Tibial artery (tissue), 4 donors: ENCODE results near the gene KCNMA1.

Experiments
- DNase-seq, 2 donors: peaks; one replicate each; pipeline ENCODE4 v3.0.0-alpha.2; 2019
- H3K27ac ChIP-seq, 2 donors: fragments of 200-600 bp; sonication (generic) in 1 of 2; 1 replicate in 1 of 2; 2 replicates in 1 of 2; pipeline ENCODE4 v1.5.1; 2018 to 2019; ENCODE audit warnings: mild to moderate bottlenecking in 1 of 2
- H3K27me3 ChIP-seq, 2 donors: fragments of 200-600 bp; sonication (generic) in 1 of 2; one replicate each; pipeline versions ENCODE4 v1.5.1 to v1.6.0; 2016 to 2019
- H3K36me3 ChIP-seq, 3 donors: fragments of 200-600 bp; sonication (generic) in 2 of 3; one replicate each; pipeline ENCODE4 v1.5.1; 2016 to 2019; ENCODE audit warnings: mild to moderate bottlenecking in 2 of 3
- H3K4me1 ChIP-seq, 4 donors: fragments of 200-600 bp; sonication (generic) in 2 of 4; 1 replicate in 3 of 4; 2 replicates in 1 of 4; pipeline ENCODE4 v1.5.1; 2016 to 2019
- H3K4me3 ChIP-seq, 2 donors: fragments of 200-600 bp; sonication (generic) in 1 of 2; 1 replicate in 1 of 2; 2 replicates in 1 of 2; pipeline ENCODE4 v1.5.1; 2018 to 2019; ENCODE audit warnings: mild to moderate bottlenecking in 2 of 2
- H3K9me3 ChIP-seq, 3 donors: fragments of 200-600 bp; sonication (generic) in 1 of 3; one replicate each; pipeline ENCODE4 v1.5.1; 2016 to 2019
- CTCF ChIP-seq, 2 experiments: fragments of 200-600 bp in 1 of 2; fragments of 450-650 bp in 1 of 2; IDR thresholded peaks; one replicate each; pipeline ENCODE4 v1.5.1; 2017 to 2019; ENCODE audit warnings: antibody characterized with exemption in 2 of 2, mild to moderate bottlenecking in 1 of 2, moderate library complexity in 1 of 2
- intact Hi-C: fragments of 100-400 bp; cut with DNase I; formaldehyde crosslinking; loops from one replicate; pipeline ENCODE4 v1.15.0; 2023; ENCODE audit warnings: low total_unique reads

Gene KCNMA1

GRCh38 chr10:77207828-77208185 lies 429.8 kb downstream of the KCNMA1 start:
- Histone ChIP-seq H3K9me3 (peaks cover 0 to 5% (median 0%) of the 10 kb centered on the region in 3 donors), H3K27ac (peak overlapping the region in 1 of 2 donors; percentile 16), H3K4me1 (peaks cover 0 to 25% (median 12%) of the 10 kb centered on the region in 4 donors), H3K36me3 (no peaks in the 10 kb centered on the region), H3K27me3 (no peaks in the 10 kb centered on the region), H3K4me3 (no peak overlapping the region)
- DNase-seq = no peak
- intact Hi-C loops = no loop called here
- TF ChIP-seq CTCF (IDR thresholded peaks at IDR 0.05) = no peak

GRCh38 chr10:77207182-77207827 lies 430.3 kb downstream of the KCNMA1 start:
- H3K4me1 ChIP-seq = peaks cover 0 to 30% (median 16%) of the 10 kb centered on the region in 4 donors
- no peak overlapping the region for H3K4me3 ChIP-seq
- no peak for TF ChIP-seq CTCF (IDR thresholded peaks at IDR 0.05)
- no peaks in the 10 kb centered on the region for H3K36me3 ChIP-seq
- no peaks in the 10 kb centered on the region for H3K27me3 ChIP-seq
- intact Hi-C loops = no loop called here
- no peak for DNase-seq
- H3K27ac ChIP-seq = peak overlapping the region in 1 of 2 donors; percentile 16
- peaks cover 0 to 5% (median 0%) of the 10 kb centered on the region in 3 donors for H3K9me3 ChIP-seq

GRCh38 chr10:77205135-77205534 lies 432.5 kb downstream of the KCNMA1 start:
- Histone ChIP-seq H3K9me3 (no peaks in the 10 kb centered on the region), H3K36me3 (no peaks in the 10 kb centered on the region), H3K4me3 (no peak overlapping the region), H3K27ac (no peak overlapping the region), H3K27me3 (no peaks in the 10 kb centered on the region), H3K4me1 (peaks cover 0 to 47% (median 25%) of the 10 kb centered on the region in 4 donors)
- no peak for TF ChIP-seq CTCF (IDR thresholded peaks at IDR 0.05)
- no peak for DNase-seq
- intact Hi-C loops = no loop called here

- no peak overlapping the region for H3K27ac ChIP-seq
- intact Hi-C loops = no loop called here
- no peak for DNase-seq
- H3K4me3 ChIP-seq = no peak overlapping the region
- H3K36me3 ChIP-seq = no peaks in the 10 kb centered on the region
- no peaks in the 10 kb centered on the region for H3K27me3 ChIP-seq
- no peak for TF ChIP-seq CTCF (IDR thresholded peaks at IDR 0.05)
- H3K9me3 ChIP-seq = no peaks in the 10 kb centered on the region
- H3K4me1 ChIP-seq = peaks cover 0 to 47% (median 25%) of the 10 kb centered on the region in 4 donors
Observed at GRCh38 chr10:77204171-77204570, 433.4 kb downstream of the KCNMA1 start.

- Histone ChIP-seq H3K9me3 (no peaks in the 10 kb centered on the region), H3K4me1 (peaks cover 0 to 40% (median 16%) of the 10 kb centered on the region in 4 donors), H3K4me3 (no peak overlapping the region), H3K36me3 (no peaks in the 10 kb centered on the region), H3K27me3 (no peaks in the 10 kb centered on the region), H3K27ac (no peak overlapping the region)
- intact Hi-C loops = no loop called here
- TF ChIP-seq CTCF (IDR thresholded peaks at IDR 0.05) = no peak
- no peak for DNase-seq
Observed at GRCh38 chr10:77202857-77203256, 434.8 kb downstream of the KCNMA1 start.
